GM19239 (cell line): ENCODE measurements around the gene AQP1.

Source experiments
- DNase-seq: peaks from one replicate; pipeline ENCODE4 v3.0.0; 2011; ENCODE audit warnings: low spot score; ENCODE audit not compliant: insufficient read length
- FAIRE-seq: peaks from 2 replicates; lab custom pipeline; 2011; peaks lifted over from hg19 to GRCh38; lab: Jason Lieb, UNC

The AQP1 gene

GRCh38 chr7:30917216-30917893, 5.7 kb downstream of the AQP1 start:
- DNase-seq (no peak), FAIRE-seq (no peak)

- FAIRE-seq: no peak
- DNase-seq: no peak
These were observed 7.0 kb downstream of the AQP1 start for GRCh38 chr7:30918676-30919075.

GRCh38 chr7:30920021-30920583, 8.4 kb downstream of the AQP1 start:
- DNase-seq: no peak
- no peak for FAIRE-seq

GRCh38 chr7:30920584-30921539, 9.2 kb downstream of the AQP1 start:
- no peak for DNase-seq
- FAIRE-seq: no peak

GRCh38 chr7:30921540-30922401, 10.1 kb downstream of the AQP1 start:
- no peak for FAIRE-seq
- no peak for DNase-seq

GRCh38 chr7:30922596-30922995, 10.9 kb downstream of the AQP1 start:
- FAIRE-seq: no peak
- no peak for DNase-seq

GRCh38 chr7:30923009-30923773, 11.5 kb downstream of the AQP1 start:
- FAIRE-seq (no peak), DNase-seq (no peak)

- FAIRE-seq (no peak), DNase-seq (no peak)
These were observed 12.2 kb downstream of the AQP1 start for GRCh38 chr7:30923774-30924413.

- DNase-seq: no peak
- no peak for FAIRE-seq
These were observed 13.0 kb downstream of the AQP1 start for GRCh38 chr7:30924624-30925023.

- FAIRE-seq: no peak
- no peak for DNase-seq
These were observed 13.5 kb downstream of the AQP1 start for GRCh38 chr7:30925117-30925516.

- DNase-seq: no peak
- FAIRE-seq: no peak
These were observed 14.3 kb downstream of the AQP1 start for GRCh38 chr7:30925913-30926312.

- FAIRE-seq (no peak), DNase-seq (no peak)
These were observed 14.7 kb downstream of the AQP1 start for GRCh38 chr7:30926313-30926712.

GRCh38 chr7:30927040-30927439, 15.4 kb downstream of the AQP1 start:
- no peak for FAIRE-seq
- no peak for DNase-seq

GRCh38 chr7:30927559-30927958, 15.9 kb downstream of the AQP1 start:
- DNase-seq (no peak), FAIRE-seq (no peak)

- no peak for DNase-seq
- no peak for FAIRE-seq
These were observed 16.7 kb downstream of the AQP1 start for GRCh38 chr7:30928254-30928872.

- FAIRE-seq: no peak
These were observed 18.0 kb downstream of the AQP1 start for GRCh38 chr7:30929686-30930085.

GRCh38 chr7:30930621-30931020, 19.0 kb downstream of the AQP1 start:
- no peak for DNase-seq
- FAIRE-seq: no peak

More at GRCh38 chr7:30929686-30930085, 18.0 kb downstream of the AQP1 start:
- DNase-seq: no peak

GRCh38 chr7:30931161-30931928, 19.7 kb downstream of the AQP1 start:
- FAIRE-seq (no peak), DNase-seq (no peak)
